H1 (cell line): Measurements from ENCODE around the gene HK1. TPM values are rescaled to one million over a fixed set of nuclear protein-coding genes. Genes with fewer than 3 reads are reported as not detected.
A peak's percentile ranks its signal among the peaks of the same experiment; 100 is the strongest.

Source experiments
- CTCF ChIA-PET: fragments of 300-600 bp; sonication (Branson Sonifier 250); formaldehyde crosslinking; loops from one replicate; lab custom pipeline; 2021; ENCODE audit not compliant: partially characterized antibody; lab: Charles Lee
- POLR2A ChIA-PET: fragments of 300-600 bp; sonication (Branson Sonifier 250); formaldehyde crosslinking; loops from one replicate; lab custom pipeline; 2021; ENCODE audit warnings: inconsistent platforms; ENCODE audit not compliant: partially characterized antibody; lab: Charles Lee
- DNase-seq, 2 experiments: peaks; one replicate each; pipeline versions ENCODE4 v3.0.0 to v3.0.0-alpha.2; 2010 to 2022; ENCODE audit warnings: low spot score in 2 of 2, low read depth in 1 of 2, mixed read lengths in 1 of 2
- FAIRE-seq: peaks from 2 replicates; lab custom pipeline; 2011; peaks lifted over from hg19 to GRCh38; lab: Jason Lieb, UNC
- H2AFZ ChIP-seq: 2 replicates; pipeline ENCODE4 v1.8.1; 2012; ENCODE audit warnings: low read length, inconsistent platforms
- H2AK5ac ChIP-seq: 2 replicates; pipeline ENCODE4 v1.6.1; 2013; ENCODE audit warnings: low read depth, low read length
- H2BK120ac ChIP-seq: replicated peaks from 2 replicates; pipeline ENCODE3; 2013; ENCODE audit warnings: low read depth, low read length, inconsistent platforms
- H2BK12ac ChIP-seq: 2 replicates; pipeline ENCODE4 v1.6.1; 2013; ENCODE audit warnings: low read depth, low read length
- H2BK15ac ChIP-seq: 2 replicates; pipeline ENCODE4 v1.6.1; 2013; ENCODE audit warnings: low read length
- H2BK20ac ChIP-seq: 2 replicates; pipeline ENCODE4 v1.6.1; 2013; ENCODE audit warnings: low read length
- H2BK5ac ChIP-seq: 2 replicates; pipeline ENCODE4 v1.6.1; 2013; ENCODE audit warnings: low read depth, low read length
- H3K14ac ChIP-seq: 2 replicates; pipeline ENCODE4 v1.6.1; 2013; ENCODE audit warnings: inconsistent platforms; ENCODE audit not compliant: insufficient read length
- H3K18ac ChIP-seq: 2 replicates; pipeline ENCODE4 v1.6.1; 2013; ENCODE audit warnings: low read length; ENCODE audit errors: extremely low read depth
- H3K23ac ChIP-seq: 2 replicates; pipeline ENCODE4 v1.6.1; 2013; ENCODE audit warnings: inconsistent platforms; ENCODE audit not compliant: insufficient read length
- H3K23me2 ChIP-seq: 2 replicates; pipeline ENCODE4 v1.6.1; 2013; ENCODE audit warnings: low read depth, low read length
- H3K27ac ChIP-seq: 2 replicates; pipeline ENCODE4 v1.6.1; 2011; ENCODE audit warnings: low read depth, low read length, inconsistent platforms
- H3K27me3 ChIP-seq, 4 experiments: replicated peaks in 1 of 4; 1 replicate in 1 of 4; 2 replicates in 3 of 4; pipeline versions ENCODE4 v1.6.1 to v1.8.1; 2011 to 2013; ENCODE audit warnings: low read length in 3 of 4, mild to moderate bottlenecking in 3 of 4, inconsistent platforms in 2 of 4, mixed read lengths in 2 of 4, moderate library complexity in 1 of 4; ENCODE audit not compliant: control insufficient read depth in 3 of 4, insufficient read depth in 3 of 4; ENCODE audit errors: extremely low read depth in 1 of 4
- H3K36me3 ChIP-seq, 4 experiments: 2 replicates each; pipeline versions ENCODE4 v1.6.1 to v1.8.1; 2011 to 2013; ENCODE audit warnings: mild to moderate bottlenecking in 4 of 4, low read length in 3 of 4, moderate library complexity in 2 of 4, control low read depth in 1 of 4, inconsistent platforms in 1 of 4; ENCODE audit not compliant: insufficient read depth in 4 of 4, control insufficient read depth in 2 of 4
- H3K4ac ChIP-seq: replicated peaks from 2 replicates; pipeline ENCODE3; 2013; ENCODE audit warnings: low read length, low read depth, mixed read lengths, inconsistent platforms; ENCODE audit not compliant: insufficient read length
- H3K4me1 ChIP-seq, 4 experiments: replicated peaks in 1 of 4; 1 replicate in 1 of 4; 2 replicates in 3 of 4; pipeline versions ENCODE4 v1.6.1 to v1.8.1; 2011 to 2013; ENCODE audit warnings: low read length in 3 of 4, inconsistent platforms in 2 of 4, mixed read lengths in 1 of 4; ENCODE audit not compliant: insufficient read depth in 4 of 4, control insufficient read depth in 3 of 4
- H3K4me2 ChIP-seq, 2 experiments: 2 replicates each; pipeline versions ENCODE4 v1.6.1 to v1.8.1; 2011 to 2013; ENCODE audit warnings: low read depth in 2 of 2, low read length in 2 of 2, control low read depth in 1 of 2, inconsistent platforms in 1 of 2, mild to moderate bottlenecking in 1 of 2; ENCODE audit not compliant: insufficient read depth in 1 of 2
- H3K4me3 ChIP-seq, 4 experiments: fragments of 200-600, 300-600 bp in 1 of 4; sonication (generic), shearing (Covaris generic), sonication (Bioruptor Twin) in 1 of 4; 2 replicates each; pipeline versions ENCODE4 v1.5.1 to v1.8.1; 2011 to 2016; ENCODE audit warnings: low read length in 4 of 4, low read depth in 3 of 4, control low read depth in 2 of 4, inconsistent platforms in 2 of 4, mild to moderate bottlenecking in 2 of 4, mixed read lengths in 1 of 4, moderate library complexity in 1 of 4; ENCODE audit not compliant: insufficient read depth in 2 of 4; ENCODE audit errors: extremely low read depth in 1 of 4
- H3K56ac ChIP-seq: replicated peaks from 2 replicates; pipeline ENCODE3; 2013; ENCODE audit warnings: low read depth, mild to moderate bottlenecking, mixed read lengths, low read length, inconsistent platforms; ENCODE audit not compliant: insufficient read length
- H3K79me1 ChIP-seq: 2 replicates; pipeline ENCODE4 v1.6.1; 2013; ENCODE audit warnings: low read depth, low read length, control low read depth
- H3K79me2 ChIP-seq, 2 experiments: 2 replicates each; pipeline versions ENCODE4 v1.6.1 to v1.8.1; 2012 to 2013; ENCODE audit warnings: low read length in 2 of 2, mild to moderate bottlenecking in 2 of 2, inconsistent platforms in 1 of 2; ENCODE audit not compliant: insufficient read depth in 2 of 2, control insufficient read depth in 1 of 2
- H3K9ac ChIP-seq, 4 experiments: replicated peaks in 1 of 4; 1 replicate in 1 of 4; 2 replicates in 3 of 4; pipeline versions ENCODE4 v1.6.1 to v1.8.1; 2011 to 2013; ENCODE audit warnings: low read depth in 3 of 4, low read length in 3 of 4, control low read depth in 2 of 4, mild to moderate bottlenecking in 2 of 4, moderate library complexity in 2 of 4, inconsistent platforms in 1 of 4; ENCODE audit errors: extremely low read depth in 1 of 4
- H3K9me3 ChIP-seq, 2 experiments: 2 replicates each; pipeline versions ENCODE4 v1.6.1 to v1.8.1; 2012 to 2013; ENCODE audit warnings: mild to moderate bottlenecking in 2 of 2, moderate library complexity in 2 of 2, control low read depth in 1 of 2, inconsistent platforms in 1 of 2, low read depth in 1 of 2, low read length in 1 of 2, mixed read lengths in 1 of 2; ENCODE audit not compliant: insufficient read depth in 2 of 2
- H4K20me1 ChIP-seq, 2 experiments: replicated peaks in 1 of 2; 2 replicates each; pipeline versions ENCODE3 to v1.8.1; 2011 to 2013; ENCODE audit warnings: inconsistent platforms in 2 of 2, low read length in 2 of 2, mild to moderate bottlenecking in 1 of 2; ENCODE audit not compliant: insufficient read depth in 2 of 2, control insufficient read depth in 1 of 2
- H4K5ac ChIP-seq: 2 replicates; pipeline ENCODE4 v1.6.1; 2013; ENCODE audit warnings: low read length, low read depth, mixed read lengths, inconsistent platforms; ENCODE audit not compliant: insufficient read length
- H4K8ac ChIP-seq: 2 replicates; pipeline ENCODE4 v1.8.0; 2013; ENCODE audit warnings: mild to moderate bottlenecking, moderate library complexity, low read length, inconsistent platforms; ENCODE audit not compliant: insufficient read depth; ENCODE audit errors: extremely low read depth
- H4K91ac ChIP-seq: replicated peaks from 2 replicates; pipeline ENCODE3; 2013; ENCODE audit warnings: low read length, mixed read lengths, inconsistent platforms; ENCODE audit not compliant: insufficient read length
- BCL11A ChIP-seq, 2 experiments: IDR thresholded peaks; one replicate each; pipeline ENCODE4 v1.6.1; 2011; ENCODE audit warnings: low read depth in 2 of 2, low read length in 2 of 2, mild to moderate bottlenecking in 2 of 2
- BRCA1 ChIP-seq: IDR thresholded peaks from 2 replicates; pipeline ENCODE4 v1.6.1; 2012; ENCODE audit warnings: low read depth, low read length, improper control_type of control experiment
- CBX5 ChIP-seq: fragments of 300-800, 300-1000 bp; sonication (generic); IDR thresholded peaks from 2 replicates; pipeline ENCODE4 v1.7.1; 2016; ENCODE audit warnings: antibody characterized with exemption, low read length, low read depth
- CHD2 ChIP-seq: IDR thresholded peaks from 2 replicates; pipeline ENCODE4 v1.6.1; 2012; ENCODE audit warnings: low read length, improper control_type of control experiment
- CREB1 ChIP-seq: IDR thresholded peaks from 2 replicates; pipeline ENCODE4 v1.6.1; 2012; ENCODE audit warnings: inconsistent platforms
- EZH2 ChIP-seq: fragments of 200-600 bp; sonication (generic); IDR thresholded peaks from 2 replicates; pipeline ENCODE4 v1.7.1; 2012; ENCODE audit warnings: low read depth, mild to moderate bottlenecking, moderate library complexity, low read length, inconsistent platforms; ENCODE audit not compliant: severe bottlenecking
- GABPA ChIP-seq: IDR thresholded peaks from 2 replicates; pipeline ENCODE4 v1.6.1; 2011; ENCODE audit warnings: mild to moderate bottlenecking, low read length, moderate library complexity, borderline replicate concordance; ENCODE audit not compliant: insufficient read depth
- GTF2F1 ChIP-seq: IDR thresholded peaks from 2 replicates; pipeline ENCODE4 v1.6.1; 2012; ENCODE audit warnings: low read depth, low read length, improper control_type of control experiment, borderline replicate concordance
- JUN ChIP-seq: IDR thresholded peaks from 2 replicates; pipeline ENCODE4 v1.6.1; 2011; ENCODE audit warnings: low read depth, mild to moderate bottlenecking, improper control_type of control experiment, low read length
- RNF2 ChIP-seq: fragments of 200-900, 300-1000 bp; sonication (generic); IDR thresholded peaks from 2 replicates; pipeline ENCODE4 v1.7.1; 2016; ENCODE audit warnings: borderline replicate concordance, low read depth, mild to moderate bottlenecking, antibody characterized with exemption, low read length; ENCODE audit not compliant: poor library complexity, severe bottlenecking; ENCODE audit errors: missing control alignments
- SIN3A ChIP-seq, 2 experiments: IDR thresholded peaks in 1 of 2; conservative IDR thresholded peaks in 1 of 2; 2 replicates each; pipeline ENCODE4 v1.6.1; 2011 to 2012; ENCODE audit warnings: low read length in 2 of 2, improper control_type of control experiment in 1 of 2, low read depth in 1 of 2, mild to moderate bottlenecking in 1 of 2
- SIX5 ChIP-seq: IDR thresholded peaks from 2 replicates; pipeline ENCODE4 v1.6.1; 2011; ENCODE audit warnings: mild to moderate bottlenecking, low read depth, low read length
- SP1 ChIP-seq: IDR thresholded peaks from 2 replicates; pipeline ENCODE4 v1.6.1; 2011; ENCODE audit warnings: low read depth, low read length
- TCF12 ChIP-seq: IDR thresholded peaks from 2 replicates; pipeline ENCODE4 v1.6.1; 2011; ENCODE audit warnings: low read depth, mild to moderate bottlenecking, low read length
- WGBS, 2 experiments: shearing (Covaris generic) in 1 of 2; methylation state at CpG; one replicate each; pipeline versions ENCODE4 v1.1.6 to v1.1.7; 2013 to 2015; ENCODE audit warnings: low lambda C conversion rate in 2 of 2, mixed read lengths in 2 of 2, inconsistent platforms in 1 of 2, low coverage in 1 of 2, missing lambda C conversion rate in 1 of 2; ENCODE audit not compliant: insufficient replicate concordance in 2 of 2, insufficient coverage in 1 of 2, insufficient read length in 1 of 2; ENCODE audit errors: extremely low coverage in 1 of 2, missing lambda C conversion rate in 1 of 2; 5-methylcytosine and 5-hydroxymethylcytosine counted together
- polyA plus RNA-seq, 7 experiments: library from polyadenylated mRNA; depleted of rRNA in 3 of 7; stranded (reverse) in 5 of 7; unstranded in 2 of 7; fragments of >200 nt in 5 of 7; fragments of 200-250 nt in 2 of 7; gene quantifications; 1 replicate in 5 of 7; 2 replicates in 1 of 7; 4 replicates in 1 of 7; pipeline versions ENCODE4 v1.2.1 to v1.2.3, GENCODE V29; 2011 to 2013; ENCODE audit warnings: missing spikeins in 2 of 7, mixed read lengths in 2 of 7
- total RNA-seq: library from RNA; stranded (reverse); fragmentation: NEBNext Ultra II Directional; extraction: Animal tissue kit (Norgen Biotek cat#: 25700); gene quantifications from 2 replicates; pipeline ENCODE4 v1.2.1, GENCODE V29; 2021

HK1 gene
- total and polyA plus RNA-seq, 2 of the 8 experiments (the other 6 are each of a cell fraction or from before 2014, with no cell fraction given): 55.8 to 247 TPM

DNA sequence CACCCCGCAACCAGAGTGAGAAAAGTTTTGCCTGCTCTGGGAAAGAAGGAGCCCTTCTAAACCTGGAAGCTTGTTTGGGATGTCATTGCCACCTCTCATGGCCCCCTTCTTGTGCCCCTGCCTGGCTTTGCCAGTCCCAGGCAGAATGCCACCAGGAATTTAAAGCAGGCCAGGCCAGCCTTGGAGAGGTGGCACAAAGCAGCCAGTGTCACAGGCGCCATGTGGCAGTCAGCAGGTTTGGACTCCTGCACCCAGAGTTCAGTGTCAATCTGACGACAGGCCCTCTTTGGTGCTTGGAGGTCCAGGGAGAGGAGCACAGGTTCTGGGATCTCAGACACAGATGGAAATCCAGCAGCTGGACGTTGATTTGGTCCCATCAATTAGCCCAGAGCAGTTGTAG is 12.7 kb downstream of the HK1 start:
- Histone ChIP-seq H2BK120ac (no peak overlapping the region), H3K27me3 (no peaks in the 10 kb centered on the region), H3K18ac (no peak overlapping the region), H3K23ac (no peak overlapping the region), H3K79me2 (no peaks in the 10 kb centered on the region), H3K4me3 (no peak overlapping the region), H3K27ac (no peak overlapping the region), H3K79me1 (no peaks in the 10 kb centered on the region), H4K91ac (no peak overlapping the region), H3K4ac (no peak overlapping the region), H4K5ac (no peak overlapping the region), H3K4me1 (no peaks in the 10 kb centered on the region; a peak in 1 of 7 replicates), H3K56ac (no peak overlapping the region), H2BK5ac (no peak overlapping the region), H3K14ac (no peak overlapping the region), H2AFZ (no peak overlapping the region), H2BK20ac (no peak overlapping the region), H2BK12ac (no peak overlapping the region), H3K9me3 (no peaks in the 10 kb centered on the region), H3K36me3 (no peaks in the 10 kb centered on the region), H3K9ac (no peak overlapping the region), H2AK5ac (no peak overlapping the region), H3K4me2 (no peak overlapping the region), H4K20me1 (no peaks in the 10 kb centered on the region), H4K8ac (no peak overlapping the region), H3K23me2 (no peaks in the 10 kb centered on the region), H2BK15ac (peak overlapping the region; percentile 72; the same call in 1 of the 2 replicates)
- FAIRE-seq (no peak), DNase-seq (no peak)
- CTCF ChIA-PET: interaction anchor here (1.1 to 2.5 kb wide), 8 partner anchors 12 to 116 kb away, joined by 3 to 6 read pairs (median 4); no protein-coding TSS in a partner anchor
- WGBS, 2 experiments: 92% methylated on average over 4 of the region's 4 CpGs; no CpG with 5 or more reads in 1 of the 2 experiments
- POLR2A ChIA-PET: interaction anchor here (0.7 kb wide), 1 partner anchor 8 kb away, joined by 3 read pairs; no protein-coding TSS in a partner anchor
- TF ChIP-seq SP1 (no peak), RNF2 (no peak), TCF12 (no peak), EZH2 (no peak), GABPA (no peak), GTF2F1 (no peak), BCL11A (IDR thresholded peaks at IDR 0.05; ENCODE audit: low read depth in 2 of 2, low read length in 2 of 2) (no peak), CHD2 (no peak), SIN3A (conservative IDR thresholded peaks at IDR 0.05 in 1 of 2, IDR thresholded peaks at IDR 0.05 in 1 of 2; ENCODE audit: low read depth in 1 of 2, low read length in 2 of 2) (no peak), CBX5 (no peak), JUN (no peak), BRCA1 (no peak), CREB1 (no peak), SIX5 (no peak)
